Naive thymus-derived CD4-positive, alpha-beta T cell (primary cell): ENCODE data around the gene RBFOX2. TPM values are rescaled to one million over a fixed set of nuclear protein-coding genes. Genes with fewer than 3 reads are reported as not detected.

Source experiments
- ATAC-seq: fragments of 150-1000 bp; cut with Tn5 transposase; 2 replicates; pipeline ENCODE4 v1.10.0; 2021; ENCODE audit warnings: mild to moderate bottlenecking, moderate library complexity
- CTCF ChIA-PET: fragments of 350-600 bp; sonication (Branson Sonifier 250); formaldehyde crosslinking; loops from one replicate; lab custom pipeline; 2021; ENCODE audit warnings: antibody characterized with exemption; lab: Charles Lee
- POLR2A ChIA-PET: fragments of 350-600 bp; sonication (Branson Sonifier 250); formaldehyde crosslinking; loops from one replicate; lab custom pipeline; 2021; ENCODE audit warnings: antibody characterized with exemption, inconsistent platforms; lab: Charles Lee
- DNase-seq, 9 donors: peaks; one replicate each; pipeline versions ENCODE4 v3.0.0 to v3.0.0-alpha.2; 2020 to 2022; ENCODE audit warnings: mixed read lengths in 1 of 9
- H3K27ac ChIP-seq: one replicate; pipeline ENCODE4 v1.7.0; 2013; ENCODE audit warnings: mild to moderate bottlenecking, low read depth, low read length, moderate library complexity
- H3K27me3 ChIP-seq, 2 donors: one replicate each; pipeline ENCODE4 v1.7.0; 2013; ENCODE audit warnings: low read length in 2 of 2, mild to moderate bottlenecking in 2 of 2, moderate library complexity in 2 of 2; ENCODE audit not compliant: control insufficient read depth in 2 of 2, insufficient read depth in 2 of 2
- H3K36me3 ChIP-seq, 3 experiments: 1 replicate in 2 of 3; 2 replicates in 1 of 3; pipeline ENCODE4 v1.7.0; 2013; ENCODE audit warnings: low read length in 3 of 3, mild to moderate bottlenecking in 3 of 3, moderate library complexity in 1 of 3; ENCODE audit not compliant: insufficient read depth in 3 of 3, control insufficient read depth in 2 of 3
- H3K4me1 ChIP-seq, 2 donors: one replicate each; pipeline ENCODE4 v1.7.0; 2013; ENCODE audit warnings: low read length in 2 of 2, mild to moderate bottlenecking in 2 of 2, moderate library complexity in 1 of 2; ENCODE audit not compliant: control insufficient read depth in 2 of 2, insufficient read depth in 2 of 2
- H3K4me3 ChIP-seq: 2 replicates; pipeline ENCODE4 v1.7.0; 2013; ENCODE audit warnings: mild to moderate bottlenecking, low read length
- H3K9me3 ChIP-seq, 3 experiments: 1 replicate in 2 of 3; 2 replicates in 1 of 3; pipeline ENCODE4 v1.7.0; 2013; ENCODE audit warnings: low read length in 3 of 3; ENCODE audit not compliant: control insufficient read depth in 2 of 3
- H3K27ac Mint-ChIP-seq, 9 donors: one replicate each; pipeline ENCODE4 v1.8.0; 2020 to 2022; ENCODE audit warnings: mixed read lengths in 9 of 9, mild to moderate bottlenecking in 8 of 9, moderate library complexity in 5 of 9, inconsistent platforms in 2 of 9
- H3K27me3 Mint-ChIP-seq, 5 donors: one replicate each; pipeline ENCODE4 v1.8.0; 2021 to 2022; ENCODE audit warnings: mixed read lengths in 5 of 5, mild to moderate bottlenecking in 1 of 5
- H3K36me3 Mint-ChIP-seq, 5 donors: one replicate each; pipeline ENCODE4 v1.8.0; 2020 to 2022; ENCODE audit warnings: mixed read lengths in 5 of 5, mild to moderate bottlenecking in 3 of 5, inconsistent platforms in 1 of 5
- H3K4me1 Mint-ChIP-seq, 7 donors: one replicate each; pipeline ENCODE4 v1.8.0; 2020 to 2022; ENCODE audit warnings: mixed read lengths in 7 of 7, mild to moderate bottlenecking in 3 of 7, inconsistent platforms in 1 of 7
- H3K4me3 Mint-ChIP-seq, 10 donors: one replicate each; pipeline ENCODE4 v1.8.0; 2020 to 2022; ENCODE audit warnings: mild to moderate bottlenecking in 10 of 10, mixed read lengths in 10 of 10, moderate library complexity in 6 of 10, inconsistent platforms in 2 of 10
- H3K9me3 Mint-ChIP-seq, 11 donors: one replicate each; pipeline ENCODE4 v1.8.0; 2020 to 2022; ENCODE audit warnings: mixed read lengths in 11 of 11, mild to moderate bottlenecking in 4 of 11, inconsistent platforms in 1 of 11, moderate library complexity in 1 of 11
- intact Hi-C, 2 donors: fragments of 100-400 bp; cut with micrococcal nuclease; formaldehyde crosslinking; loops; one replicate each; pipeline ENCODE4 v1.15.1; 2023
- polyA plus RNA-seq, 2 donors: library from polyadenylated mRNA; unstranded; fragments of 300-500 nt; fragmentation: Illumina TruSeq; gene quantifications; one replicate each; pipeline ENCODE4 v1.2.3, GENCODE V29; 2021
- total RNA-seq, 6 experiments: library from RNA in 5 of 6; stranded (reverse) in 5 of 6; gene quantifications; 1 replicate in 5 of 6; 2 replicates in 1 of 6; pipeline ENCODE4 v1.2.3 and lab custom pipeline; 2021 to 2026

Gene RBFOX2
- total and polyA plus RNA-seq, 7 experiments from 2014 or later = 0.39 to 1.7 (median 1.1) TPM

- Mint-ChIP-seq H3K9me3 (peaks cover 0 to 2% (median 0%) of the 10 kb centered on the region in 11 donors), H3K27me3 (peaks cover 0 to 16% (median 0%) of the 10 kb centered on the region in 5 donors), H3K4me3 (no peak overlapping the region), H3K4me1 (peaks cover 0 to 2% (median 0%) of the 10 kb centered on the region in 7 donors), H3K27ac (no peak overlapping the region), H3K36me3 (no peaks in the 10 kb centered on the region)
- intact Hi-C loops = no loop called here
- DNase-seq (no peak), ATAC-seq (no peak)
- Histone ChIP-seq H3K4me1 (no peaks in the 10 kb centered on the region), H3K27ac (no peak overlapping the region), H3K36me3 (no peaks in the 10 kb centered on the region), H3K4me3 (no peak overlapping the region), H3K27me3 (no peaks in the 10 kb centered on the region), H3K9me3 (no peaks in the 10 kb centered on the region)
- POLR2A ChIA-PET = no interaction called here
- CTCF ChIA-PET = no interaction called here
Measured at GRCh38 chr22:35727436-35727835, 301.2 kb downstream of the RBFOX2 start.

GRCh38 chr22:35726933-35727332, 301.7 kb downstream of the RBFOX2 start:
- Histone ChIP-seq H3K36me3 (no peaks in the 10 kb centered on the region), H3K9me3 (no peaks in the 10 kb centered on the region), H3K27ac (no peak overlapping the region), H3K4me3 (no peak overlapping the region), H3K4me1 (no peaks in the 10 kb centered on the region), H3K27me3 (no peaks in the 10 kb centered on the region)
- Mint-ChIP-seq H3K4me3 (no peak overlapping the region), H3K4me1 (peaks cover 0 to 2% (median 0%) of the 10 kb centered on the region in 7 donors), H3K9me3 (peaks cover 0 to 2% (median 0%) of the 10 kb centered on the region in 11 donors), H3K27me3 (peaks cover 0 to 11% (median 0%) of the 10 kb centered on the region in 5 donors), H3K36me3 (no peaks in the 10 kb centered on the region), H3K27ac (no peak overlapping the region)
- intact Hi-C loops = no loop called here
- DNase-seq = no peak
- CTCF ChIA-PET = no interaction called here
- ATAC-seq = no peak
- POLR2A ChIA-PET = no interaction called here

GRCh38 chr22:35726398-35726797, 302.2 kb downstream of the RBFOX2 start:
- no peak overlapping the region for H3K4me3 ChIP-seq
- no peaks in the 10 kb centered on the region for H3K4me1 ChIP-seq
- ChIA-PET CTCF (no interaction called here), POLR2A (no interaction called here)
- no peaks in the 10 kb centered on the region for H3K36me3 Mint-ChIP-seq
- H3K27ac Mint-ChIP-seq = peak overlapping the region in 1 of 9 donors; percentile 32
- no peaks in the 10 kb centered on the region for H3K27me3 ChIP-seq
- DNase-seq (no peak), ATAC-seq (no peak)
- no peaks in the 10 kb centered on the region for H3K9me3 Mint-ChIP-seq
- H3K4me3 Mint-ChIP-seq = no peak overlapping the region
- H3K27ac ChIP-seq = no peak overlapping the region
- no peaks in the 10 kb centered on the region for H3K36me3 ChIP-seq
- H3K9me3 ChIP-seq = no peaks in the 10 kb centered on the region
- peaks cover 0 to 2% (median 0%) of the 10 kb centered on the region in 7 donors for H3K4me1 Mint-ChIP-seq
- intact Hi-C loops = no loop called here
- peaks cover 0 to 6% (median 0%) of the 10 kb centered on the region in 5 donors for H3K27me3 Mint-ChIP-seq

- Histone ChIP-seq H3K36me3 (no peaks in the 10 kb centered on the region), H3K4me1 (no peaks in the 10 kb centered on the region), H3K27me3 (no peaks in the 10 kb centered on the region), H3K4me3 (no peak overlapping the region), H3K27ac (no peak overlapping the region), H3K9me3 (no peaks in the 10 kb centered on the region)
- no peaks in the 10 kb centered on the region for H3K36me3 Mint-ChIP-seq
- no peaks in the 10 kb centered on the region for H3K9me3 Mint-ChIP-seq
- ChIA-PET CTCF (interaction anchor here (0.8 kb wide), 1 partner anchor 89 kb away, joined by 3 read pairs; no protein-coding TSS in a partner anchor), POLR2A (no interaction called here)
- no peak for ATAC-seq
- H3K4me1 Mint-ChIP-seq = peaks cover 0 to 2% (median 0%) of the 10 kb centered on the region in 7 donors
- peak overlapping the region in 1 of 9 donors; percentile 51 for H3K27ac Mint-ChIP-seq
- no peaks in the 10 kb centered on the region for H3K27me3 Mint-ChIP-seq
- intact Hi-C loops = no loop called here
- H3K4me3 Mint-ChIP-seq = no peak overlapping the region
- no peak for DNase-seq
Measured at GRCh38 chr22:35725521-35725920, 303.1 kb downstream of the RBFOX2 start.

- no peaks in the 10 kb centered on the region for H3K27me3 ChIP-seq
- POLR2A ChIA-PET = no interaction called here
- H3K9me3 Mint-ChIP-seq = no peaks in the 10 kb centered on the region
- CTCF ChIA-PET = no interaction called here
- intact Hi-C loops = no loop called here
- no peak overlapping the region for H3K4me3 Mint-ChIP-seq
- H3K36me3 Mint-ChIP-seq = no peaks in the 10 kb centered on the region
- ATAC-seq (no peak), DNase-seq (no peak)
- H3K27me3 Mint-ChIP-seq = no peaks in the 10 kb centered on the region
- peak overlapping the region in 1 of 9 donors; percentile 6 for H3K27ac Mint-ChIP-seq
- no peak overlapping the region for H3K27ac ChIP-seq
- H3K4me1 Mint-ChIP-seq = no peaks in the 10 kb centered on the region
- no peak overlapping the region for H3K4me3 ChIP-seq
- no peaks in the 10 kb centered on the region for H3K9me3 ChIP-seq
- no peaks in the 10 kb centered on the region for H3K36me3 ChIP-seq
- H3K4me1 ChIP-seq = no peaks in the 10 kb centered on the region
Measured at GRCh38 chr22:35721960-35722359, 306.7 kb downstream of the RBFOX2 start.

- Histone ChIP-seq H3K36me3 (no peaks in the 10 kb centered on the region), H3K4me3 (no peak overlapping the region), H3K9me3 (no peaks in the 10 kb centered on the region), H3K4me1 (no peaks in the 10 kb centered on the region), H3K27ac (no peak overlapping the region), H3K27me3 (no peaks in the 10 kb centered on the region)
- ChIA-PET POLR2A (no interaction called here), CTCF (no interaction called here)
- intact Hi-C loops = no loop called here
- no peaks in the 10 kb centered on the region for H3K9me3 Mint-ChIP-seq
- H3K27me3 Mint-ChIP-seq = peaks cover 0 to 7% (median 0%) of the 10 kb centered on the region in 5 donors
- no peaks in the 10 kb centered on the region for H3K4me1 Mint-ChIP-seq
- ATAC-seq (no peak), DNase-seq (no peak)
- no peak overlapping the region for H3K4me3 Mint-ChIP-seq
- H3K27ac Mint-ChIP-seq = no peak overlapping the region
- no peaks in the 10 kb centered on the region for H3K36me3 Mint-ChIP-seq
Measured at GRCh38 chr22:35719212-35719875, 309.3 kb downstream of the RBFOX2 start.

- Histone ChIP-seq H3K27me3 (no peaks in the 10 kb centered on the region), H3K27ac (no peak within 1 kb of the TSS), H3K36me3 (no peaks in the 10 kb centered on the region), H3K4me1 (no peaks in the 10 kb centered on the region), H3K9me3 (peaks cover 0 to 6% (median 0%) of the 10 kb centered on the region in 3 experiments), H3K4me3 (no peak within 1 kb of the TSS)
- no peak for DNase-seq
- intact Hi-C loops = no loop called here
- peaks cover 0 to 13% (median 7%) of the 10 kb centered on the region in 11 donors for H3K9me3 Mint-ChIP-seq
- peaks cover 0 to 19% (median 11%) of the 10 kb centered on the region in 5 donors for H3K27me3 Mint-ChIP-seq
- POLR2A ChIA-PET = interaction anchor here (0.6 to 0.7 kb wide), 2 partner anchors 27 to 68 kb away, joined by 4 read pairs; no protein-coding TSS in a partner anchor
- H3K4me3 Mint-ChIP-seq = no peak within 1 kb of the TSS
- H3K36me3 Mint-ChIP-seq = peaks cover 0 to 12% (median 6%) of the 10 kb centered on the region in 5 donors
- ATAC-seq = no peak
- CTCF ChIA-PET = no interaction called here
- no peak within 1 kb of the TSS for H3K27ac Mint-ChIP-seq
- H3K4me1 Mint-ChIP-seq = no peaks in the 10 kb centered on the region
Measured at GRCh38 chr22:35717572-35717971, 311.1 kb downstream of the RBFOX2 start, which contains the start of gene APOL5. Gene APOL5, plus strand, starts transcription at chr22:35717872. Its CDS starts 0 bp downstream, at chr22:35717872.
